Glomerular visceral epithelial cell (primary cell): ENCODE results near the gene KANTR.

Source experiments
- DNase-seq: peaks from one replicate; pipeline ENCODE4 v3.0.0-alpha.2; 2016; ENCODE audit errors: extremely low spot score

The KANTR gene, protein sequence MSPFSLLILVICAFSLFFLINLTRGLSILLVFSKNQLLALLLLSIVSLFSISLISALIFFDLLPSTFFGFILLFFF

GRCh38 chrX:53093748-53094581 is at the start of gene KANTR:
TSS of gene KANTR (plus strand) at chrX:53094142. CDS start at chrX:53124273, 30,131 bp downstream.
- peak; percentile 92 for DNase-seq

- DNase-seq, result no peak
Measured at GRCh38 chrX:53044995-53045394, 48.9 kb upstream of the KANTR start.

DNA sequence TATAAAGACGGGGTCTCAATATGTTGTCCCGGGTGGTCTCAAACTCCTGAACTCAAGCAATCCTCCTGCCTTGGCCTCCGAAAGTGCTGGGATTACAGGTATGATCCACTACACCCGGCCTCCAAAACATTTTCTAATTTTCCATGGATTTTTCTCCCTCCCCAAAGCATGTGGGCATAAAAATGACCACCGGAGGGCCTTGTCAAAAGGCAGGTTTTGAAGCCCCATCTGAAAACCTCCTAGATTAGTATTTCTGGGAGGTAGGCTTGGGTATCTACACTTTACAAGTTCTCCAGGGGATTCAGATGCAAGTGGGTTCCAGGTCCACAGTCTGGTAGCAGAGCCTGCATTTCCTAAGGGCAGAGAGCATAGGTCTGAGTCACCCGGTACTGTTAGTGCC is 46.7 kb upstream of the KANTR start:
- DNase-seq, result no peak

DNA sequence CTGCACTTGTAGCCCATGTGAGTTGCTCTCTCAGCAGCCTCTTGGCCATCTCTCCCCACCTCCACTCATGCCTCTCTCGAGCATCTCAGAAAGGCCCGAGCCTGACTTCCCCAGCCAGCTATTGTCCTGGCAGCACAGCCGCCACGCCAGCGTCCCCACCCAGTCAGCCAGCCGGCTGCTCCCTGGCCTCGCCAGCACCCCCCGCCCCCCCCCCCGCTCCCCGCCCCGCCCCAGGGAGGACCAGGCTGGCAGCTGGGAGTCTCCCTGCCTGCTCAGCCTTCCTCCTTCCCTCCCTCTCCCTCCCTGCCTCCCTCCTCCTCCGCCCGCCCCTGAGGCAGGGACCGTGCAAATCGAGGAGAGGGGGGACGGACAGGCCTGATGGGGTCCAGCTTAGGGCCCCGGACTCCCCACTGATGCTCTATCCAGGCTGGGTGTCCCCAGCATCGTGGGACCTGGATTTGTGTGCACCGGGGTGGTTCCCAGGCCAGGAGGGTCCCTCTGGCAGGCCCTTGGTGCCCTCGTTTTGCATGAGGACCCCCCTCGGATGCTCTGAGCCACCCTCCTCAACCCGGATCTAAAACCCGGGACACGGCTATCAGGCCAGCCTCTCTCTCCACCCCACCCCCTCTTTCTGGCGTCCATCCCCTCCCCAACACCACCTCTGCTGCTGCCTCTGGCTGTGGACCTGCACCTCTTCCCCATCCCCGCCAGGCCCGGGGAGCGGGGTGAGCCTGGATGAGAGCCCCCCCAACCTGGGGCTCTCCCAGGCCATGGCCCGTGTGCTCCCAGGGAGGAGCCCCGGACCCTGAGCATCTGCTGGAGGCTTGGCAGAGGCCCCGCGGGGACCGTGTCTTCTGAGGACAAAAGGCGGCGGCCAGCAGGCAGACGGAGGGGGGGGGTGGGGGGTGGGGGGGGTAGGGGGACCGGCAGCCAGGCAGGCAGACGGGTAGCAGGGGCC is 45.5 kb upstream of the KANTR start, which contains the start of gene GPR173:
Gene GPR173 (plus strand): TSS at position 621 of the 958 bp plus-strand sequence. CDS start 27,833 bp downstream, outside the sequence.
- DNase-seq, result peak; percentile 64

GRCh38 chrX:53049127-53049517 is 44.8 kb upstream of the KANTR start:
- no peak for DNase-seq

DNA sequence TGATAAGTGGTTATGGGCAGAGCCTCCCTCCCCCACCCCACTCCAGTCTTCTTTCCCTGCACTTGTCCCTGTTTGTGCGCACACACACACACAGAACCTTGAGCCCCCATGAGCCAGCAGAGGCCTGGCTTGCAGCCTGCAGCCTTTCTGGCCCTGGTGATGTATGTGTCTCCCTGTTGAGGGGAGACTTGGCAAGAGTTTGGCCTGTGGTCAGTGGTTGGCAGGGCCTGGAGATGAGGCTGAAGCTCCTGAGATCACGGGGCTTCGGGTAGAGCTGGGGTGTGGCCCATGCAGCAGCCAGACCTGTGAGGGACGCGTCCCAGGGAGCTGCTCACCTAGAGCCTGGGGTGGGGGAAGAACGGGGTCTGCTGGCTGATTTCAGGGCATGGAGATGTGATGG is 43.1 kb upstream of the KANTR start:
- DNase-seq, result no peak

DNA sequence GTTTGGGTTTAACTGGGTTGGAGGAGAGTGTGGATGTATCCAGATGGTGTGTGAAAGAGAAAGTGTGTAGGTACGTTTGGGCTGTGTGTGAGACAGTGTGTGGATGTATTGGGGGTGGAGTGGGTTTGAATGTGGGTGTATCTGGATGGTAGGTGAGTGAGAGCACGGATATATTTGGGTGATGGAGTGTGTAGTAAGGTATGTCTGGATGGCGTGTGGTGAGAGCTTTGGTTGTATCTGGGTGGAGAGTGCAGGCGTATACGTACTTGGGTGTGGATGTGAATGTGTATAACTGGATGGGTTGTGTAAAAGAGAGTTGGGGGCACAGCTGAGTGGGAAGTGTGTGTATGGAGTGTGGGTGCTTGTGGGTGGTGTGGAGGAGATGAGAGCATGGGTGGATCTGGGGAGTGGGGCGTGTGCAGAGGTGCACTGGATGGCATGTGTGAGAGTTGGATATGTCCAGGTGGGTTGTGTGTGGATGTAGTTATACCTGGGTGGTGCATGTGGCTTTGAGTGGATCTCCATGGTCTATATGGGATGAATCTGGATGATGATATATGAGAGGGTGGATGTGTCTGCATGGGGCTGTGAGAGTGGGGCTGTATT is 38.6 kb upstream of the KANTR start:
- no peak for DNase-seq

DNA sequence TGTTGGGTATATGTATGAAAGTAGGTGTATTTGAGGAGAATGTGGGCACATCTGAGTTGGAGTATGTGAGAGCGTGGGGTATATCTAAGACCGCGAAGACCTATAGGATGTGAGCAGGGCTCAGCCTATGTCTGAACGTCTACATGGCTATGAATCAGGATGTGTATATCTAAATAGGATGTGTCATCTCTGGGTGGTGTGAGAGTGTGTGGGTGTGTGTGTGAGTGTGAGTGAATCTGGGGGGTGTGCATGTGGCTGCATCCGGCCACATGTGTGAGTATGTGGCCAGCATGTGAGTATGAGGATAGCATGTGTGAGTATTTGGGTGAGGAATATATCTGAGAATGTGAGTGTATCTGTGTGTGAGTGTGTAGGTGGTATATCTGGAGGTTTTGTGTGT is 37.6 kb upstream of the KANTR start:
- DNase-seq, result no peak

GRCh38 chrX:53065104-53065503 is 28.8 kb upstream of the KANTR start:
- DNase-seq, result no peak

- DNase-seq, result no peak
Measured at GRCh38 chrX:53071064-53071463, 22.9 kb upstream of the KANTR start.

DNA sequence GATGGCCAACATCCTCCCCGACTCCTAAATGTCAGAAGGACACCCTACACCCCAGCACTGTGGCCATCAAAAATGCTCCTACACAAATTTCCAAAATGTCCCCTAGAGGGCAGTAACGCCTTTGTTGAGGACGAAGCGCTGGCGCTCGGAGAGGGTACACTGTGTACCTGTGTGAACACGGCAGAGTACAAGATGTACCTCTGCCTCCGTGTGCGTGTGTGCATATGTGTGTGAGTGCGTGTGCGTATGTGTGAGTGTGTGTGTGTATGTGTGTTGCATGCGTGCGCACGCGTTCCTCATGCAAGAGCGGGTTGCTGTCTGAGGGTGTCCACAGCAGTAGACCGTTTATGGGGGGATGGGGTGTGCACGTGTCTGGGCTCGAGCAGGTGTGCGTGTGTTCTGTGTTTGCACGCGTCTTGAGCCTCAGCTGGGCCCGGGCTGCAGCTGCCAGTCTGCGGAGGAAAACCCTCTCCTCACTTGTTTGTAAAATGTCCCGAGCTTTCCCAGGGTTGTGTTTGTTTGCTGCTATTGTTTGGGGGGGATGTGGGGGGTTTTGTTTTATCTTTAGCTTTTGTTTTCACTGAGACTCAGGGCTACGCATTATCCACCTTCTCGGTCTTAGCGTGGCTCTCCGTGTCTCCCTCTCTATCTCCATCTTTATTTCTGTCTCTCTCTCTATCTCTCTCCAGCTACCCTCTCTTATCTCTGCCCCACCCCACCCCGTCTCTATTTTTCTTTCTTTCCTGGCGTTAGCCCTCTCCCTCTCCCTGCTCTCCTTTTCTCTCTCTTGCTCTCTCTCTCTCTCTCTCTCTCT is 22.1 kb upstream of the KANTR start:
- peak; percentile 60 for DNase-seq

DNA sequence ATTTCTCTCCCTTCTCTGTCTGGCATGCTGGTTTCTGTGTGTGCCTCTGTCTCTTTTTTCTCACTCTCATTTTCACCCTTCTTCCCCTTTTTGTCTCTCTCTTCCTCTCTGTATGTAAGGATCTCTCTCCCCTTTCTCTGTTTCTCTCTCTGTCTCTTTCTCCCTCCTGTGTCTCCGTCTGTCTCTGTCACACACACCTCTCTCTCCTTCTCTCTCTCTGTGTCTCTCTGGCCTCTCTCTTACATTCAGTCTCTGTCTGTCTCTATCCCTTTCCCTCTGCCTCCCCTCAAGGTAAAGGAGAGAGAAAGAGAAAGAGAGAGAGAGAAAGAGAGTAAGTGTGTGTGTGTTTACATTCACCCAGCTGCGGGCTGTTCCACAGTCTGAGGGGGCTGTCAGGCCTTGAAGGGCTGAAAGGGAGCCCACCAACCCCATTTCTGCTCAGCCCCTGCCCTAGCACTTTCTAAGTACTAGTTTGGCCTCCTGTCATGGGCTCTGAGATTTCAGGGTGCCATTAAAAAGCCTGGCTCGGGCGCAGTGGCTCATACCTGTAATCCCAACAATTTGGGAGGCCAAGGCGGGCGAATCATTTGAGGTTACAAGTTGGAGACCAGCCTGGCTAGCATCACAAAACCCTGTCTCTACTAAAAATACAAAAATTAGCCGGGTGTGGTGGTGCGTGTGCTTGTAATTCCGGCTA is 21.4 kb upstream of the KANTR start:
- no peak for DNase-seq

DNA sequence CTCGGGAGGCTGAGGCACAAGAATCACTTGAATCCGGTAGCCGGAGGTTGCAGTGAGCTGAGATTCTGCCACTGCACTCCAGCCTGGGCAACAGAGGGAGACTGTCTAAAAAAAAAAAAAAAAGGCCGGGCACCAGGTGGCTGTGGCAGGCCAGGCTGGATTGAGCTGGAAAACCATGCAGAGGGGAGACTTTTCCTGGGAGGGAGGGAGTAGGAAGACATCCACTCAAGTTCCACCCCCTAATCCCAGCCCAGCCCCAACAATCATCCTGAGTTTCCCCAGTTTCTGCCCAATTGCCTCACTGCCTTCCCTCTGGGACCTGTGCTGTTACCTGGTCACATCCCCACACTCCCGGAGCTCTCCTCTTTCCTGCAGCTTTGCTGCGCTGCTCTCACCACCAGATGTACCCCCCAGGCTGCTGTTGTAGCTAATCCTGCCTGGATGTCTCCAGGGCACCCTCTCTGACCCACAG is 20.8 kb upstream of the KANTR start:
- DNase-seq, result no peak

DNA sequence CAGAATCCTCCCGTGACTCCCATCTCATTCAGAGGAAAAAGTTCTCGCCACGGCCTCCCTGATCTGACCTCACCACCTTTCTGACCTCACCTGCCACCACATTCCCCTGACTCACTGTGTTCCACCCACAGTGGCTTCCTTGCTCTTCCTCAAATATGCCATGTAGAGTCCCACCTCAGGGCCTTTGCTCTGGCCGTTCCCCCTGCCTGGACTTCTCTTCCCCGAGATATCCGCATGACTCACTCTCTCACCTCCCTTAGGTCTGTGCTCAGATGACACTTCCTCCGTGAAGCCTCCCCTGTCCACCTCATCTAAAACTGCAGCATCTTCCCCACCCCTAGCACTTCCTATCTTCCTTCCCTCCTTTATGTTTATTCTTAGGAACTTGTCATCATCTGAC is 18.9 kb upstream of the KANTR start:
- no peak for DNase-seq

- DNase-seq, result no peak
Measured at GRCh38 chrX:53076671-53077070, 17.3 kb upstream of the KANTR start.

GRCh38 chrX:53077207-53078197 is 16.4 kb upstream of the KANTR start:
- DNase-seq, result no peak

DNA sequence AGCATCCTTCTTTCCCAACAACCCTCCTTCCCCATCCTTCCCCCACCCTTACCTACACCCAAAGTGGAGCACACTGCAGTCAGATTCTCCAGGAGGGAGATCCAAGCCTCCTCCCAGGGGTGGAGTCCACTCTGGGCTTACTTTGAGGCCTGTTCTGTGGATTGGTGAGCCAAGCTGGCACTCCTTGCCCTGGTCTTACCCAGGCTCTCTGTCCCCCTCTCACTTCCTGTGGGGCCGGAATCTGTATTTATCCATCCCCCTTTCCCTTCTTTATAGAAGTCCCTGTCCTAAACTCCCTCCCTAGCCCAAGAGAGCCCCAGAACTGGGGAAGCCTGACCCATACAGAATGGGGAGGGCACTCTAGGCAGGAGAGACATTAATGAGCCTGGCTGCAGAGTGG is 15.0 kb upstream of the KANTR start:
- no peak for DNase-seq

DNA sequence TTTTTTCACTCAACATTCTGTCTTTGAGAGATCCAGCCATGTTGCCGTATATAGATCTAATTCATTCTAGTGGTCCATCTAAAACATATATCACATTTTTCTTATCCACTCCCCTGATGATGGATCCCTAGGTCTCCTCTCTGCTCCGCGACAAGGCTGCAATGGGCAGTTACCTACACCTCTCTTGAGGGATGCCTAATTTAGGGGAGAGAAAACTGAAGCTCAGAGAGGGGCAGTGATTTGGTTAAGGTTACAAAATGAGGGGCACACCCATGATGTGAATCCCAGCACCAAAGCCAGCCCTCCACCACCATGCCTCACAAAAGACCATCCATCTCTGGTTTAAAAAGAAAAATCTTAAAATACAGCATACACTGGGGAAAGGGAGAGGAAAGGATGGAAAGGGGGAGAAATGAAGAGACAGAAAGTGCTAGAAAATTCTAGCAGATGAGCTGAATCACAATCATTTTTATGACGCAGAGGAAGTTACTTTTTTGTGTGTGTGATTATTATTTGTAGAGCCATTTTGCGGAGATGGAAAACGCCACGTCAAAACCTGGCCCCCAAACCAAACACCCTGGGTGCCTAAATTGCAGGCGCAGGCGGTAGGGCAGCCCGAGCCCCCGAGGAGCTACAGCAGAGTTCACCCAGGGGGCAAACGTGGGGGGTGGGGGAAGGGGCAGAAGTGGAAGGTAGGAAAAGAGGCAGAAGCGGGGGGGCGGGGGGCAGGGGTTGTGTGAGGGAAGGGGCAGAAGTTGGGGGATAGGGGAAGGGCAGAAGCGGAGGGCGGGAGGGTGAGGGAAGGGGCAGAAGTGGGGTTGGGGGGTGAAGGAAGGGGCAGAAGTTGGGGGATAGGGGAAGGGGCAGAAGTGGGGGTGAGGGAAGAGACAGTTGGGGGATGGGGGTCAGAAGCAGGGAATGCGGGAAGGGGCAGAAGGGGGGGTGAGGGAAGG is 13.0 kb upstream of the KANTR start:
- no peak for DNase-seq
